B cell (primary cell): ENCODE measurements around the gene GRIN2D. TPM values are rescaled to one million over a fixed set of nuclear protein-coding genes. Genes with fewer than 3 reads are reported as not detected.
A peak's percentile ranks its signal among the peaks of the same experiment; 100 is the strongest.

Source experiments
- ATAC-seq: fragments of 200-7000 bp; cut with Tn5 transposase; one replicate; pipeline ENCODE4 v1.10.0; 2021; ENCODE audit warnings: low read depth, mild to moderate bottlenecking, moderate number of reproducible peaks, moderate library complexity
- CTCF ChIA-PET: fragments of 350-600 bp; sonication (Branson Sonifier 250); formaldehyde crosslinking; loops from one replicate; lab custom pipeline; 2021; ENCODE audit warnings: antibody characterized with exemption, inconsistent platforms; lab: Charles Lee
- POLR2A ChIA-PET: fragments of 350-600 bp; sonication (Branson Sonifier 250); formaldehyde crosslinking; loops from one replicate; lab custom pipeline; 2021; ENCODE audit warnings: antibody characterized with exemption; lab: Charles Lee
- DNase-seq: peaks from one replicate; pipeline ENCODE4 v3.0.0; 2013
- H2AFZ ChIP-seq: 2 replicates; pipeline ENCODE4 v1.6.1; 2012; ENCODE audit warnings: mild to moderate bottlenecking, low read depth, low read length; ENCODE audit not compliant: insufficient read depth, poor library complexity, severe bottlenecking
- H3K27ac ChIP-seq, 2 donors: 1 replicate in 1 of 2; 2 replicates in 1 of 2; pipeline ENCODE4 v1.5.1; 2012 to 2013; ENCODE audit warnings: low read length in 2 of 2, mild to moderate bottlenecking in 2 of 2, moderate library complexity in 1 of 2
- H3K27me3 ChIP-seq, 4 experiments: fragments of 200-600 bp in 1 of 4; sonication (generic) in 1 of 4; replicated peaks in 1 of 4; 1 replicate in 2 of 4; 2 replicates in 2 of 4; pipeline versions ENCODE4 v1.6.1 to v1.7.0; 2013 to 2016; ENCODE audit warnings: low read length in 3 of 4, mild to moderate bottlenecking in 2 of 4, mixed read lengths in 1 of 4, moderate library complexity in 1 of 4; ENCODE audit not compliant: insufficient read depth in 4 of 4, control insufficient read depth in 3 of 4; ENCODE audit errors: control extremely low read depth in 1 of 4
- H3K36me3 ChIP-seq, 2 experiments: replicated peaks in 1 of 2; 1 replicate in 1 of 2; 2 replicates in 1 of 2; pipeline versions ENCODE4 v1.6.1 to v1.7.1; 2013; ENCODE audit warnings: low read length in 1 of 2; ENCODE audit not compliant: insufficient read depth in 2 of 2, control insufficient read depth in 1 of 2; ENCODE audit errors: control extremely low read depth in 1 of 2, extremely low read depth in 1 of 2
- H3K4me1 ChIP-seq, 2 donors: fragments of 200-600 bp in 1 of 2; sonication (generic) in 1 of 2; 1 replicate in 1 of 2; 2 replicates in 1 of 2; pipeline versions ENCODE4 v1.5.1 to v1.6.1; 2013 to 2017; ENCODE audit warnings: low read length in 2 of 2; ENCODE audit not compliant: control insufficient read depth in 2 of 2, insufficient read depth in 2 of 2
- H3K4me2 ChIP-seq: replicated peaks from 2 replicates; pipeline ENCODE3; 2012; ENCODE audit warnings: mild to moderate bottlenecking, low read depth, low read length; ENCODE audit not compliant: poor library complexity, severe bottlenecking
- H3K4me3 ChIP-seq, 5 experiments: fragments of 200-600 bp in 1 of 5; sonication (generic) in 1 of 5; 1 replicate in 3 of 5; 2 replicates in 2 of 5; pipeline versions ENCODE4 v1.5.1 to v1.7.0; 2011 to 2016; ENCODE audit warnings: low read length in 4 of 5, mild to moderate bottlenecking in 4 of 5, low read depth in 2 of 5, control low read depth in 1 of 5, moderate library complexity in 1 of 5; ENCODE audit not compliant: insufficient read depth in 1 of 5; ENCODE audit errors: control extremely low read depth in 1 of 5, extremely low read depth in 1 of 5
- H3K79me2 ChIP-seq: fragments of 200-600 bp; sonication (generic); one replicate; pipeline ENCODE4 v1.6.0; 2016; ENCODE audit warnings: low read length; ENCODE audit not compliant: control insufficient read depth, insufficient read depth
- H3K9ac ChIP-seq: fragments of 200-600 bp; sonication (generic); 2 replicates; pipeline ENCODE4 v1.6.1; 2017; ENCODE audit warnings: mild to moderate bottlenecking, low read length, moderate library complexity
- H3K9me3 ChIP-seq, 3 donors: one replicate each; pipeline versions ENCODE4 v1.6.1 to v1.7.1; 2013; ENCODE audit warnings: low read length in 2 of 3; ENCODE audit not compliant: control insufficient read depth in 2 of 3, insufficient read depth in 1 of 3; ENCODE audit errors: control extremely low read depth in 1 of 3
- H4K20me1 ChIP-seq: 2 replicates; pipeline ENCODE4 v1.6.0; 2012; ENCODE audit warnings: mild to moderate bottlenecking, low read length; ENCODE audit not compliant: insufficient read depth, control insufficient read depth, poor library complexity, severe bottlenecking
- H3K27ac Mint-ChIP-seq: one replicate; pipeline ENCODE4 v1.8.0; 2021; ENCODE audit warnings: mixed read lengths
- H3K27me3 Mint-ChIP-seq: one replicate; pipeline ENCODE4 v1.8.0; 2021; ENCODE audit warnings: mixed read lengths
- H3K4me1 Mint-ChIP-seq: one replicate; pipeline ENCODE4 v1.8.0; 2021; ENCODE audit warnings: mixed read lengths
- H3K4me3 Mint-ChIP-seq: one replicate; pipeline ENCODE4 v1.8.0; 2021; ENCODE audit warnings: mixed read lengths
- H3K9me3 Mint-ChIP-seq: one replicate; pipeline ENCODE4 v1.8.0; 2022; ENCODE audit warnings: mixed read lengths; ENCODE audit not compliant: insufficient read depth
- CTCF ChIP-seq: fragments of 200-600 bp; IDR thresholded peaks from one replicate; pipeline ENCODE4 v1.8.0; 2022; ENCODE audit warnings: antibody characterized with exemption, mild to moderate bottlenecking
- EZH2 ChIP-seq: IDR thresholded peaks from 2 replicates; pipeline ENCODE4 v1.6.1; 2012; ENCODE audit warnings: borderline replicate concordance, low read depth, mild to moderate bottlenecking, moderate library complexity, low read length; ENCODE audit not compliant: insufficient read depth, poor library complexity, severe bottlenecking
- WGBS: methylation state at CpG from one replicate; pipeline ENCODE4 v1.1.5; 2013; ENCODE audit warnings: missing lambda C conversion rate; ENCODE audit not compliant: insufficient coverage; 5-methylcytosine and 5-hydroxymethylcytosine counted together
- intact Hi-C: fragments of 100-400 bp; cut with micrococcal nuclease; formaldehyde crosslinking; loops from one replicate; pipeline ENCODE4 v1.10.0; 2022
- polyA plus RNA-seq: library from polyadenylated mRNA; depleted of rRNA; stranded (reverse); fragments of >200 nt; gene quantifications from 2 replicates; pipeline ENCODE4 v1.2.3, GENCODE V29; 2012
- total RNA-seq, 2 donors: library from RNA; stranded (reverse); fragments of 120-200 nt in 1 of 2; gene quantifications; 1 replicate in 1 of 2; 2 replicates in 1 of 2; pipeline versions ENCODE4 v1.2.3 to v1.2.4, GENCODE V29; 2013 to 2022

GRIN2D gene
- total and polyA plus RNA-seq, 2 donors (not counting 1 experiment from before 2014, with no cell fraction given): not detected

DNA sequence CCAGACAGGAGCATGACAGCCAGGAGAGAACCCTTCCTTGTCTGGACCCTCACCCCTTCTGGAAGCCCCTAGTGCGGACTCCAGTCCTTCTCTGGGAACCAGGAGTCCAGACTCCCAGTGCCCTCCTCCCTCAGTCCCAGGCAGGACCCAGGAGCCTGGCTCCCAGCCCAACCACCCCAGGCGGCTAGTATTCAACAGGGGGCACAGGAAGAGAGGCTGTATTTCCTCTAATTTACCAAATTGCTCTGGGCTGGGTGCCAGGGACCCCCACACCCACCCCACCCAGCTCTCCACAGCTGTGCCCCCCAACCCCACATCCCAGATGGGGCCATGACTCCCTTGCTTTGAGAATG lies 3.3 kb downstream of the GRIN2D start:
- 44% methylated on average over 2 of the region's 2 CpGs for WGBS
- intact Hi-C loops: loop anchor here (10.0 kb wide), 1 partner anchor 98 kb away; no protein-coding TSS in a partner anchor
- ATAC-seq (no peak), DNase-seq (no peak)
- POLR2A ChIA-PET: no interaction called here
- CTCF ChIA-PET: no interaction called here
- H3K9me3 ChIP-seq: peaks cover 0 to 34% (median 0%) of the 10 kb centered on the region in 3 donors
- peaks cover 0 to 56% (median 33%) of the 10 kb centered on the region in 4 experiments for H3K27me3 ChIP-seq
- Mint-ChIP-seq H3K4me1 (peaks cover 40% of the 10 kb centered on the region), H3K4me3 (no peak overlapping the region), H3K9me3 (no peaks in the 10 kb centered on the region), H3K27me3 (peaks cover 33% of the 10 kb centered on the region), H3K27ac (no peak overlapping the region)
- no peak overlapping the region for H3K4me2 ChIP-seq
- TF ChIP-seq EZH2 (no peak), CTCF (no peak)
- peaks cover 48% of the 10 kb centered on the region in 2 donors for H3K4me1 ChIP-seq
- no peak overlapping the region for H3K4me3 ChIP-seq
- peaks cover 11% of the 10 kb centered on the region for H3K79me2 ChIP-seq
- H4K20me1 ChIP-seq: no peaks in the 10 kb centered on the region
- no peak overlapping the region for H3K9ac ChIP-seq
- H3K27ac ChIP-seq: no peak overlapping the region
- H3K36me3 ChIP-seq: no peaks in the 10 kb centered on the region
- no peak overlapping the region for H2AFZ ChIP-seq

DNA sequence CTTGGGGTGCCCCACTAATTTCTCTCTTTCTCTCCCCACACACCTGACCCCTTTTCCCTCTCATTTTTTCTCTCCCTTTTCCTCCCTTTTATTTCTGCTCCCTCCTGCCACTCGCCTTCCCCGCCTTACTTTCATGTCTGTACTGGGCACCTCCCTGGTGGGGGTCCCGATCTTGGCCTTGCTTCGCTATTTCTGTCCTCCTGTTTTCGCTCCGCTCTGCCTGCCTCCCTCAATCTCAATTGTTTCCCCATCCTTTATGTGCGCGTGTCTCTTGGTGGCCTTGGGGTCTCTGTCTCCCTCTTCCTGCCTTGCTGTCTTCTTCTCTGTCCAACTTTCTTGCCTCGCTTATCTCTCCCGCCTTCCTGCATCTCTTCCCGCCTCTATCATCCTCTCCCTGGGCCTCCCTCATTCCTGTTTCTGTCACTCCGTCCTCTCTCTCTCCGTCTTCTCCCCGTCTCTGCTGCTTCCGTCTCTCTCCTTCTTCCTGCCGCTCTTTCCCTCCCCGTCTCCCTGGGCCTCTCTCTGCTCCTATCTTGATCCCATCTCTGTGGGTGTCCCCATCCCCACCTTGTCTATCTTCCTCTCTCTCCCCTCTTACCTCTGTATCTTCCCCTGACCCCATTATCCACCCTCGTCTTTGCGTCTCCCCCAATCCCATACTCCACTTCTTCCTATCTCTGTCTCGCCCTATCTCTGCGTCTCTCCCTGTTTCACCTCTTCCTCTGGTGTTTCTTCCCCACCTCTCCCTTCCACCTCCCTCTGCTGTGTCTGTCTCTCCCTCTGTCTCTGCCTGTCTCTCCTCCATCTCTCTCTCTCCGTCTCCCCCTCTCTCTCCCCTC lies 4.0 kb downstream of the GRIN2D start:
- Histone ChIP-seq H4K20me1 (no peaks in the 10 kb centered on the region), H3K27ac (no peak overlapping the region), H3K9me3 (peaks cover 0 to 34% (median 0%) of the 10 kb centered on the region in 3 donors), H3K9ac (peak overlapping the region; percentile 64), H3K36me3 (no peaks in the 10 kb centered on the region), H3K4me2 (peak overlapping the region; percentile 99), H3K79me2 (peaks cover 5% of the 10 kb centered on the region), H2AFZ (peak overlapping the region; percentile 73), H3K4me1 (peaks cover 44 to 46% of the 10 kb centered on the region in 2 donors), H3K4me3 (peak overlapping the region in 4 of 5 experiments; percentile 24 to 65 (median 46)), H3K27me3 (peaks cover 0 to 55% (median 33%) of the 10 kb centered on the region in 4 experiments)
- CTCF ChIA-PET: no interaction called here
- ATAC-seq: no peak
- peak overlapping the region; percentile 74 for H3K27ac Mint-ChIP-seq
- no peak for TF ChIP-seq CTCF
- TF ChIP-seq EZH2: no peak
- intact Hi-C loops: loop anchor here (2.0 to 10.0 kb wide), 2 partner anchors 71 to 97 kb away; partner anchors contain the start of gene CYTH2
- H3K4me1 Mint-ChIP-seq: peaks cover 38% of the 10 kb centered on the region
- 45% methylated on average over 22 of the region's 22 CpGs for WGBS
- peak overlapping the region; percentile 86 for H3K4me3 Mint-ChIP-seq
- POLR2A ChIA-PET: no interaction called here
- no peaks in the 10 kb centered on the region for H3K9me3 Mint-ChIP-seq
- peaks cover 33% of the 10 kb centered on the region for H3K27me3 Mint-ChIP-seq
- peak; percentile 23 for DNase-seq
